ENCODE measurements around the gene SCNM1. TPM values are rescaled to one million over a fixed set of nuclear protein-coding genes. Genes with fewer than 3 reads are reported as not detected.

SCNM1 gene
- total RNA-seq, 1 donor from 2014 or later: 40.7 TPM

DNA sequence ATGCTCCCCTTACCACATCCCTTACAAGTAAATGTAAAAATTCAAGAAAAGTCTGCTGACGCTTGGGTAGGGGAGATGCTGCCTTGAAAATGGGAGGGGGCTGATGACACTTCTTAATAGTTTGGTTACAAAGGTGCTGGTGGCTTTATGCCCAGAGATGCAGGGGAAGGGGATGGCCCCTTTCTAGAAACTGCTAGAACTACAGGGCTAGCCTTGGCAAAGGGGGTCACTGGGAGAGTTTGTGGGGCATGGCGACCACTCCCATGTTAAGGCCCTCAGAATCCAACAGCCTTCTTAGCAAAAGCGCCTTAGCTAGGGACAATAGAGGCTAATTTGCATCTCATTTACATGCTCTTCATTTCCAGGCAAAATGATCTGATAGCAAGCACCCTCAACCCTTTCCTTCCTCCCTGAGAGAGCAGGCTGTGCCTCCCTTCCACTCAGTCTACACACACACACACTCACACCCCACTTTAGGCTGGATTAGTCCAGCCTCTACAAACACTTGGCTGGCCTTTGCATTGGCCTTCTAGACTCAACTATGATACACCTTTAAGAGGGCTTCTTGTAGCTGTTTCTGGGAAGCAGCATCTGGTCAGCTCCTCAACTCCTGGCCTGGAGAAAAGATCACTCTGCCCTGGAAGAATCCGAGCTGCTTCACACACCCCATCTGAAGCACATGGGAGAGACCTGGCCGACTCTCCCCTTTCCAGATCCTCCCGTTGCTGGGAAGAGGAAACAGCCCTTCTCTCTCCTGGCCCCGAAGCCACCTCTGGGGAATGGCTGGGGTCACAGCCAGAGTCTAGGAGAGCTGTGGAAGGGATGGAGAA lies 21.3 kb upstream of the SCNM1 start:
- H3K27ac Mint-ChIP-seq (ENCODE audit: unreplicated experiment): peak overlapping the region; percentile 1

DNA sequence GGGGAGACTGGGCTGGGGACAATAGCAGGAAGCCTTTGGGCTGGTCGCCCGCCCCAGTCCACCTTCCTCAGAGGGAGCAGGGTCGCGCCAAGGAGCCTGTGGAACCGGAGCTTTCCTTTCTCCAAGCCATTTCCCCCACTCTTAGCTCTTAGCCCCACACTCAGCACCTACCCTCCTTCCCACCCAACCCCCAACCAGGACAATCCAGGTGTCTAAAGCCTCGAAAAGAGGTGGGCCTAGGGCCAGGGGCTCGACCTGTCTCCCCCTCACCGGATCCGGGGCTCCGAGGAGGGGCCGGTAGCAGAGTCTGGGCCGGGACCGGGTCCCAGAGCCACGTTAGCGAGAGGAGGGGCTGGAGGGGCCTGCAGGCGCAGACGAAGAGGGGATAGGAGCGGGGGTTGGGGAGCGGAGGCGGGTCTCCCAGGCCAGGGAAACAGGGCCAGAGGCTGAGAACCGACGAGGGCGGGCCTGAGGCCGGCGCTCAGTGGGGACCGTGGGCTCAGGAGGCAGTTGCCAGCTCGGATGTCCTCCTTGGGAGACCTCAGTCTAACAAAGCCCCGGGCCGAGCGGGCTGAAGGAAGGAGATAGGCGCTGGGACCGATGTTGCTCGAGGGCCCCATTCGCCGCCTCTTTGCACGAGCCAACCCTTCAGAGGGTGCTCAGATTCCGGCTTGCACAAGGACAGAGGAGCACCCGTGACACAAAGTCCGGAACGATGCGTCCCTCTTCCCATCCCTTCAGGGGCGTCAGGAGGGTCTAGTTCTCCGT lies 20.5 kb upstream of the SCNM1 start:
- Mint-ChIP-seq H3K27me3 (ENCODE audit: low read depth) (no peaks in the 10 kb centered on the region), H3K9me3 (ENCODE audit: low read depth) (no peaks in the 10 kb centered on the region), H3K4me1 (ENCODE audit: low read depth) (peaks cover 36% of the 10 kb centered on the region), H3K36me3 (ENCODE audit: low read depth) (peaks cover 2% of the 10 kb centered on the region), H3K27ac (ENCODE audit: unreplicated experiment) (no peak overlapping the region), H3K4me3 (ENCODE audit: unreplicated experiment) (peak overlapping the region; percentile 88)
- TF ChIP-seq, protein P1, sequence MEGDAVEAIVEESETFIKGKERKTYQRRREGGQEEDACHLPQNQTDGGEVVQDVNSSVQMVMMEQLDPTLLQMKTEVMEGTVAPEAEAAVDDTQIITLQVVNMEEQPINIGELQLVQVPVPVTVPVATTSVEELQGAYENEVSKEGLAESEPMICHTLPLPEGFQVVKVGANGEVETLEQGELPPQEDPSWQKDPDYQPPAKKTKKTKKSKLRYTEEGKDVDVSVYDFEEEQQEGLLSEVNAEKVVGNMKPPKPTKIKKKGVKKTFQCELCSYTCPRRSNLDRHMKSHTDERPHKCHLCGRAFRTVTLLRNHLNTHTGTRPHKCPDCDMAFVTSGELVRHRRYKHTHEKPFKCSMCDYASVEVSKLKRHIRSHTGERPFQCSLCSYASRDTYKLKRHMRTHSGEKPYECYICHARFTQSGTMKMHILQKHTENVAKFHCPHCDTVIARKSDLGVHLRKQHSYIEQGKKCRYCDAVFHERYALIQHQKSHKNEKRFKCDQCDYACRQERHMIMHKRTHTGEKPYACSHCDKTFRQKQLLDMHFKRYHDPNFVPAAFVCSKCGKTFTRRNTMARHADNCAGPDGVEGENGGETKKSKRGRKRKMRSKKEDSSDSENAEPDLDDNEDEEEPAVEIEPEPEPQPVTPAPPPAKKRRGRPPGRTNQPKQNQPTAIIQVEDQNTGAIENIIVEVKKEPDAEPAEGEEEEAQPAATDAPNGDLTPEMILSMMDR (IDR thresholded peaks at IDR 0.05): no peak
- DNase-seq (ENCODE audit: low spot score): no peak

More for the DNA sequence above, 21.3 kb upstream of the SCNM1 start:
- Mint-ChIP-seq H3K4me3 (ENCODE audit: unreplicated experiment) (no peak overlapping the region), H3K4me1 (ENCODE audit: low read depth) (peaks cover 36% of the 10 kb centered on the region), H3K9me3 (ENCODE audit: low read depth) (no peaks in the 10 kb centered on the region), H3K36me3 (ENCODE audit: low read depth) (no peaks in the 10 kb centered on the region), H3K27me3 (ENCODE audit: low read depth) (no peaks in the 10 kb centered on the region)
- peak; percentile 50 for DNase-seq (ENCODE audit: low spot score)
- TF ChIP-seq, protein P1 (IDR thresholded peaks at IDR 0.05): no peak

DNA sequence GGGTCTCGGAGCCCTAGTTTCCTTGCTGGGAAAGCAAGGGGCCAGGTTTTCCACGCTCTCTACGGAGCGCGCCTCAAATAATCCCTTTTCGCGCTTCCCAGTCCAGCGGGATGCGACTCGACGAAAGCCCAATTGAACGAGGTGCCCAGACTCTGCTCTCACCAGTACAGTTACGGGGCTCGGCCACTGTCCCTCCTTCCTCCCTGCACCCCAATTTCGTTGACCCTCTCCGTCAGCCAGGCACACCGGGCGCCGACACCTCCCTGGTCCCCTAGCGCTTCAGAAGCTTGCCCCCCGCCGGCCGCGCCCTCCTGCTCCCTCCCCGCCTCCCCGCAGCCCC lies 19.9 kb upstream of the SCNM1 start:
- peak overlapping the region; percentile 88 for H3K4me3 Mint-ChIP-seq (ENCODE audit: unreplicated experiment)
- no peaks in the 10 kb centered on the region for H3K27me3 Mint-ChIP-seq (ENCODE audit: low read depth)
- DNase-seq (ENCODE audit: low spot score): no peak
- H3K9me3 Mint-ChIP-seq (ENCODE audit: low read depth): no peaks in the 10 kb centered on the region
- TF ChIP-seq, protein P1 (IDR thresholded peaks at IDR 0.05): no peak
- peaks cover 2% of the 10 kb centered on the region for H3K36me3 Mint-ChIP-seq (ENCODE audit: low read depth)
- H3K4me1 Mint-ChIP-seq (ENCODE audit: low read depth): peaks cover 36% of the 10 kb centered on the region
- H3K27ac Mint-ChIP-seq (ENCODE audit: unreplicated experiment): no peak overlapping the region

DNA sequence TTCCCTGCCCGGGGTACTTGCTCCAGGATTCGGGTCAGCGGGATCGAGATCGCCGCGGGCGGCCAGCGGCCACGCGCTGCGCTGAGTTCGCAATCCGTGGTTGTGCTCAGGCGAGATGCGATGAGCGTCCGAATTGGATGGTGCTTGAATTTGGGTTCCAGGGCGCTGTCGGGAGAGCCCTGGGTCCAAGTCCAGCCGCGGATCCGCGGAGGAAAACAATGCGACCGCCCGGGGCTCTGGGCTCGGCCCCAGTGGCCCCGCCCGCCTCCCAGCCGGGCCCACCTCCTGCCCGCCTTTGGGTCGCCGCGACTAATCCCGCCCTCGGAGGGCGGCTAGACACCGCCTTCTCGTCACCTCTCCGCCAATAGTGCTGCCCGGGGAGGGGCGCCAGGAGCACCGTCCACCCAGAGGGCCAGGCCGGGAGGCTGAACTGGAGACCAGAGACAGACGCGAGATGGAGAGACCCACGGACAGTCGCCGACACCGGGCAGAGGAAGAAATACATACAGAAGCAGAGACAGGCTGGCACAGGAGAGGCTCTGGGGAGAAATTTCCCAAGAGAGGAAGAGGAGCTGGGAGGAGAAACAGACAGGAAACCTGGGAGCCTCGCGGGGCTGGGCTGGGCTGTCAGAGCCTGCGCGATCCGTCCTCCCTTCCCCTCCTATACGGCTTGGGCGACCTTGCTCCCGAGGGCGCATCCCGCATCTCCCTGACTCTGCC lies 19.4 kb upstream of the SCNM1 start, which contains the start of gene SEMA6C:
Gene SEMA6C (minus strand): TSS at position 220 of the 720 bp plus-strand sequence. CDS start 4,010 bp downstream, outside the sequence.
- H3K27ac Mint-ChIP-seq (ENCODE audit: unreplicated experiment): peak within 1 kb of the TSS; percentile 97
- no peaks in the 10 kb centered on the region for H3K9me3 Mint-ChIP-seq (ENCODE audit: low read depth)
- peak; percentile 98 for DNase-seq (ENCODE audit: low spot score)
- no peaks in the 10 kb centered on the region for H3K27me3 Mint-ChIP-seq (ENCODE audit: low read depth)
- TF ChIP-seq, protein P1 (IDR thresholded peaks at IDR 0.05): no peak
- peaks cover 2% of the 10 kb centered on the region for H3K36me3 Mint-ChIP-seq (ENCODE audit: low read depth)
- H3K4me3 Mint-ChIP-seq (ENCODE audit: unreplicated experiment): peak within 1 kb of the TSS; percentile 88
- H3K4me1 Mint-ChIP-seq (ENCODE audit: low read depth): peaks cover 36% of the 10 kb centered on the region

DNA sequence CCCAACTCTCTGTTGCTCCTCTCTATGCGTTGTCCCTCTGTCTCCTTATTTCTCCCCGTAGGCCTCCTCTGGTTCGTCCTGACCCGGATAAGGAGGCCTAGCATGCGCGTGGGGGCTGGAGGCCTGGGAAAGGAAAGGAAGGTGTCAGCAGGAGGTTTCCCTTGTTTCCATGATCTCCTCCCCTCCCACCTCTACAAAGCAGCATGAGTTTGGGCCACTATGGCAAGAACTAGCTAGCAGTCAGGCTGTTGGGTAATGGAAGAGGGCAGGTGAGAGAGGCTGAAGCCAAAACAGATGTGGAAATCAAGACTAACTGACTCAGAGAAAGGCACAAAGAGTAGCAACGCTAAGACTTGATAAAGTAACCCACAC lies 18.8 kb upstream of the SCNM1 start:
- no peaks in the 10 kb centered on the region for H3K27me3 Mint-ChIP-seq (ENCODE audit: low read depth)
- no peaks in the 10 kb centered on the region for H3K9me3 Mint-ChIP-seq (ENCODE audit: low read depth)
- peaks cover 36% of the 10 kb centered on the region for H3K4me1 Mint-ChIP-seq (ENCODE audit: low read depth)
- H3K4me3 Mint-ChIP-seq (ENCODE audit: unreplicated experiment): peak overlapping the region; percentile 88
- DNase-seq (ENCODE audit: low spot score): no peak
- TF ChIP-seq, protein P1 (IDR thresholded peaks at IDR 0.05): no peak
- H3K27ac Mint-ChIP-seq (ENCODE audit: unreplicated experiment): peak overlapping the region; percentile 97
- peaks cover 2% of the 10 kb centered on the region for H3K36me3 Mint-ChIP-seq (ENCODE audit: low read depth)

Data from chondrocyte (in vitro differentiated cells).